HEK293 (cell line): ENCODE measurements around the gene NAT8.
"Not testable (repeated sequence)": the region's sequence is repeated elsewhere in the genome, so short reads cannot be mapped to it uniquely, and the experiment has no call there.

Experiments
- ATF2 ChIP-seq: fragments of 450-650 bp; formaldehyde crosslinking; IDR thresholded peaks from 2 replicates; pipeline ENCODE4 v1.5.1; 2016; ENCODE audit warnings: missing biosample characterization, missing genetic modification characterization, low read depth
- ZNF112 ChIP-seq: fragments of 450-650 bp; formaldehyde crosslinking; IDR thresholded peaks from 2 replicates; pipeline ENCODE4 v1.5.0; 2017; ENCODE audit warnings: missing biosample characterization, missing genetic modification characterization
- ZNF24 ChIP-seq: fragments of 450-650 bp; formaldehyde crosslinking; IDR thresholded peaks from 2 replicates; pipeline ENCODE4 v1.5.1; 2016; ENCODE audit warnings: missing biosample characterization, missing genetic modification characterization
- ZNF654 ChIP-seq: fragments of 450-650 bp; formaldehyde crosslinking; IDR thresholded peaks from 2 replicates; pipeline ENCODE4 v1.5.1; 2016; ENCODE audit warnings: low read depth, missing biosample characterization, missing genetic modification characterization
- TF ChIP-seq, protein P1 (sequence below): fragments of 450-650 bp; formaldehyde crosslinking; IDR thresholded peaks from 2 replicates; pipeline ENCODE4 v1.5.1; 2016; ENCODE audit warnings: missing biosample characterization, missing genetic modification characterization

DNA sequence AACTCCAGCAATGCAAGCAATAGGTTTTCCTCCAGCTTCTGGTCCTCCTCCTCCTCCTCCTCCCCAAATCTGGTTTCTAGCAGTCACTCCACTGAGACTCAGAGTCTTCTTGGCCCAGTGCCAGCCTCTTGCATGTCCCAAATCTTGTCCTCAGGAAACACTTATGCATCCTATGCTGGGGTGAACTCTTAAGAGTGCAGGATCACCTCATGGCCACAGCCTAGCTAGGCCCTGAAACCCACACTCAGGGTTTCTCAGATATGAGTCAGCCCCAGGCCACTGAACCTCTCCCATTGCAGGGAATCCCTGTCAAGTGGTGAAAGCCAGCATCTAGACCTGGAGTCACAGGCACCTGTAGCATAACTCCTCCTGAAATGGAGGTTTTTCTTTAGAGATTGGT is 18.2 kb downstream of the NAT8 start:
- not testable (repeated sequence) for TF ChIP-seq ZNF24; ZNF654 (tag by site-specific recombination); ATF2 (tag by site-specific recombination); ZNF112
- TF ChIP-seq, protein P1, sequence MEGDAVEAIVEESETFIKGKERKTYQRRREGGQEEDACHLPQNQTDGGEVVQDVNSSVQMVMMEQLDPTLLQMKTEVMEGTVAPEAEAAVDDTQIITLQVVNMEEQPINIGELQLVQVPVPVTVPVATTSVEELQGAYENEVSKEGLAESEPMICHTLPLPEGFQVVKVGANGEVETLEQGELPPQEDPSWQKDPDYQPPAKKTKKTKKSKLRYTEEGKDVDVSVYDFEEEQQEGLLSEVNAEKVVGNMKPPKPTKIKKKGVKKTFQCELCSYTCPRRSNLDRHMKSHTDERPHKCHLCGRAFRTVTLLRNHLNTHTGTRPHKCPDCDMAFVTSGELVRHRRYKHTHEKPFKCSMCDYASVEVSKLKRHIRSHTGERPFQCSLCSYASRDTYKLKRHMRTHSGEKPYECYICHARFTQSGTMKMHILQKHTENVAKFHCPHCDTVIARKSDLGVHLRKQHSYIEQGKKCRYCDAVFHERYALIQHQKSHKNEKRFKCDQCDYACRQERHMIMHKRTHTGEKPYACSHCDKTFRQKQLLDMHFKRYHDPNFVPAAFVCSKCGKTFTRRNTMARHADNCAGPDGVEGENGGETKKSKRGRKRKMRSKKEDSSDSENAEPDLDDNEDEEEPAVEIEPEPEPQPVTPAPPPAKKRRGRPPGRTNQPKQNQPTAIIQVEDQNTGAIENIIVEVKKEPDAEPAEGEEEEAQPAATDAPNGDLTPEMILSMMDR (tag by site-specific recombination): not testable (repeated sequence)
